GM19043 (cell line): ENCODE measurements around the gene HIP1.
"Not testable (repeated sequence)": the region's sequence is repeated elsewhere in the genome, so short reads cannot be mapped to it uniquely, and the experiment has no call there.

Source experiments
- ATAC-seq: cut with Tn5 transposase; IDR thresholded peaks from one replicate; pipeline ENCODE4 v1.9.1; 2021; ENCODE audit warnings: low read depth; ENCODE audit not compliant: unreplicated experiment

HIP1 gene

GRCh38 chr7:75619636-75620035, 119.1 kb downstream of the HIP1 start:
- ATAC-seq, result no peak

GRCh38 chr7:75617634-75618234, 121.0 kb downstream of the HIP1 start:
- no peak for ATAC-seq

GRCh38 chr7:75616421-75617167, 122.1 kb downstream of the HIP1 start:
- no peak for ATAC-seq

GRCh38 chr7:75614401-75614800, 124.3 kb downstream of the HIP1 start:
- ATAC-seq, result no peak

- ATAC-seq, result no peak
Observed at GRCh38 chr7:75613351-75613750, 125.4 kb downstream of the HIP1 start.

GRCh38 chr7:75611557-75612178, 127.1 kb downstream of the HIP1 start:
- ATAC-seq, result no peak

GRCh38 chr7:75609416-75609815, 129.3 kb downstream of the HIP1 start:
- not testable (repeated sequence) for ATAC-seq

- ATAC-seq, result no peak
Observed at GRCh38 chr7:75608451-75609122, 130.2 kb downstream of the HIP1 start.

GRCh38 chr7:75604408-75604807, 134.3 kb downstream of the HIP1 start:
- ATAC-seq, result no peak

GRCh38 chr7:75602831-75603230, 135.9 kb downstream of the HIP1 start:
- ATAC-seq, result not testable (repeated sequence)

GRCh38 chr7:75601539-75601938, 137.2 kb downstream of the HIP1 start:
- ATAC-seq, result no peak

GRCh38 chr7:75600748-75601147, 138.0 kb downstream of the HIP1 start:
- not testable (repeated sequence) for ATAC-seq

GRCh38 chr7:75599244-75599781, 139.4 kb downstream of the HIP1 start:
- ATAC-seq, result no peak

- no peak for ATAC-seq
Observed at GRCh38 chr7:75596727-75597614, 141.8 kb downstream of the HIP1 start.

GRCh38 chr7:75595766-75596165, 143.0 kb downstream of the HIP1 start:
- no peak for ATAC-seq

GRCh38 chr7:75593500-75594184, 145.1 kb downstream of the HIP1 start:
- ATAC-seq, result not testable (repeated sequence)

GRCh38 chr7:75591467-75592255, 147.1 kb downstream of the HIP1 start:
- no peak for ATAC-seq

- no peak for ATAC-seq
Observed at GRCh38 chr7:75590373-75591005, 148.3 kb downstream of the HIP1 start.
